A673 (cell line): ENCODE measurements around the gene GDF7. TPM values are rescaled to one million over a fixed set of nuclear protein-coding genes. Genes with fewer than 3 reads are reported as not detected.

Experiments
- BruUV-seq: library from RNA; stranded (reverse); fragments of 400-500 nt; replicated peaks from 2 replicates; lab custom pipeline; 2021; lab: Mats Ljungman, UMichigan
- CTCF ChIA-PET: fragments of 300-600 bp; sonication (Branson Sonifier 250); formaldehyde crosslinking; loops from one replicate; lab custom pipeline; 2022; ENCODE audit warnings: antibody characterized with exemption; lab: Charles Lee
- POLR2A ChIA-PET: fragments of 300-600 bp; sonication (Branson Sonifier 250); formaldehyde crosslinking; loops from one replicate; lab custom pipeline; 2022; ENCODE audit warnings: antibody characterized with exemption; ENCODE audit not compliant: low non-redundant PET; lab: Charles Lee
- DNase-seq: peaks from one replicate; pipeline ENCODE4 v3.0.0-alpha.2; 2015; ENCODE audit warnings: low spot score
- H3K27ac ChIP-seq: fragments of 200-600 bp; sonication (generic); 2 replicates; pipeline ENCODE4 v1.5.1; 2016; ENCODE audit warnings: mixed run types, low read depth, mild to moderate bottlenecking, mixed read lengths, antibody characterized with exemption, low read length; ENCODE audit not compliant: poor library complexity, severe bottlenecking
- H3K27me3 ChIP-seq: fragments of 200-600 bp; sonication (generic); replicated peaks from 2 replicates; pipeline ENCODE4 v1.6.1; 2017; ENCODE audit warnings: mixed run types, low read depth, mild to moderate bottlenecking, mixed read lengths, antibody characterized with exemption, low read length; ENCODE audit not compliant: insufficient read depth, poor library complexity
- H3K36me3 ChIP-seq: fragments of 200-600 bp; sonication (generic); 2 replicates; pipeline ENCODE4 v1.6.1; 2016; ENCODE audit warnings: mixed run types, mild to moderate bottlenecking, mixed read lengths, antibody characterized with exemption, low read length; ENCODE audit not compliant: insufficient read depth, poor library complexity, severe bottlenecking
- H3K4me1 ChIP-seq: fragments of 200-600 bp; sonication (generic); 2 replicates; pipeline ENCODE4 v1.6.1; 2017; ENCODE audit warnings: mixed run types, mild to moderate bottlenecking, mixed read lengths, antibody characterized with exemption, low read length; ENCODE audit not compliant: insufficient read depth, poor library complexity, severe bottlenecking
- H3K4me3 ChIP-seq: fragments of 200-600 bp; sonication (generic); 2 replicates; pipeline ENCODE4 v1.5.1; 2016; ENCODE audit warnings: low read depth, mixed run types, mild to moderate bottlenecking, mixed read lengths, low read length; ENCODE audit not compliant: poor library complexity, severe bottlenecking
- H3K9me3 ChIP-seq: fragments of 200-600 bp; sonication (generic); 2 replicates; pipeline ENCODE4 v1.6.1; 2016; ENCODE audit warnings: mixed run types, low read depth, mild to moderate bottlenecking, mixed read lengths, antibody characterized with exemption, low read length; ENCODE audit not compliant: poor library complexity, severe bottlenecking
- CTCF ChIP-seq: fragments of 300-800, 200-600 bp; sonication (generic); conservative IDR thresholded peaks from 2 replicates; pipeline ENCODE4 v1.5.1; 2017; ENCODE audit warnings: low read depth, mild to moderate bottlenecking, antibody characterized with exemption, low read length, moderate library complexity, mixed read lengths
- EZH2 ChIP-seq: fragments of 200-600 bp; sonication (generic); IDR thresholded peaks from 2 replicates; pipeline ENCODE4 v1.6.1; 2017; ENCODE audit warnings: borderline replicate concordance, low read depth, mild to moderate bottlenecking, mixed read lengths, antibody characterized with exemption, low read length; ENCODE audit not compliant: poor library complexity, severe bottlenecking
- intact Hi-C: fragments of 100-400 bp; cut with micrococcal nuclease; formaldehyde crosslinking; loops from one replicate; pipeline ENCODE4 v1.10.0; 2022; ENCODE audit not compliant: unreplicated experiment
- total RNA-seq: library from RNA; stranded (reverse); gene quantifications from 2 replicates; pipeline ENCODE4 v1.2.3, GENCODE V29; 2021

GDF7 gene
- total RNA-seq, 1 experiment from 2014 or later = not detected

GRCh38 chr2:20728114-20728758 lies 61.3 kb downstream of the GDF7 start:
- POLR2A ChIA-PET = no interaction called here

More at GRCh38 chr2:20728114-20728758, 61.3 kb downstream of the GDF7 start:
- Histone ChIP-seq H3K36me3 (no peaks in the 10 kb centered on the region), H3K27me3 (no peaks in the 10 kb centered on the region), H3K27ac (no peak overlapping the region), H3K4me1 (no peaks in the 10 kb centered on the region), H3K4me3 (no peak overlapping the region), H3K9me3 (no peaks in the 10 kb centered on the region)
- intact Hi-C loops = no loop called here
- BruUV-seq = no TSS peak
- CTCF ChIA-PET = no interaction called here
- TF ChIP-seq EZH2 (no peak), CTCF (no peak)
- DNase-seq = no peak

Other genes starting within 250 kb of the GDF7 start
- gene RHOB, start 220.1 kb upstream of the GDF7 start, total RNA-seq = 24.1 and 31.5 TPM in 2 replicates
- 12.6 and 13.2 TPM in 2 replicates for gene HS1BP3, start 16.0 kb upstream of the GDF7 start, total RNA-seq
- 27.4 TPM in 2 replicates for gene LDAH, start 156.0 kb downstream of the GDF7 start, total RNA-seq